GM12875 (cell line): ENCODE results near the gene SLC49A4.

Experiments
- H3K4me3 ChIP-seq: one replicate; pipeline ENCODE4 v1.5.1; 2011; ENCODE audit warnings: low read depth, low read length, control low read depth
- CTCF ChIP-seq: IDR thresholded peaks from 2 replicates; pipeline ENCODE4 v1.5.1; 2011; ENCODE audit warnings: low read depth, mild to moderate bottlenecking, control low read depth, inconsistent platforms, low read length, moderate library complexity, borderline replicate concordance; ENCODE audit not compliant: insufficient read depth

SLC49A4 gene

GRCh38 chr3:122799322-122799721, 4.5 kb downstream of the SLC49A4 start:
- TF ChIP-seq CTCF: no peak
- H3K4me3 ChIP-seq: no peak overlapping the region

GRCh38 chr3:122800031-122800430, 5.2 kb downstream of the SLC49A4 start:
- no peak for TF ChIP-seq CTCF
- H3K4me3 ChIP-seq: no peak overlapping the region

- no peak for TF ChIP-seq CTCF
- no peak overlapping the region for H3K4me3 ChIP-seq
Observed at GRCh38 chr3:122800706-122801237, 5.9 kb downstream of the SLC49A4 start.

DNA sequence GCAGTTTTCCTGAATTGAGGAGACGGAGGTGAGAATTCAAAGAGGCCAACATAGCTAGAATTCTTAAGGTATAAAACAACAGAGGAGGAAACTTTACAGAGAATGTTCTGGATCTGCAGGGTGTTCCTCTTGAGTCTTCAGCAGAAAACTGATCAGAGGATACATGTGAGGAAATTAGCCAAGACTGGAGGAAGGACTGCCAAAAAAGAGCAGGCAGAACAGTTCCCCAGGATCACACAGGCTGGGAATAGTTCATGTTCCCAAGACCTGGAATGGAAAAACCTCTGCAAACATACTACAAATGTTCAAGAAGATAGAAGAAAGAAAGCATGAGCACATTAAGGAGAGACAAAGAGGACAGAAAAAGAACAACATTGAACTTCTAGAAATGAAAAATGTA, 7.5 kb downstream of the SLC49A4 start:
- no peak overlapping the region for H3K4me3 ChIP-seq
- no peak for TF ChIP-seq CTCF

GRCh38 chr3:122803977-122804376, 9.1 kb downstream of the SLC49A4 start:
- TF ChIP-seq CTCF: no peak

GRCh38 chr3:122810734-122811133, 15.9 kb downstream of the SLC49A4 start:
- TF ChIP-seq CTCF: no peak
- no peak overlapping the region for H3K4me3 ChIP-seq

More at GRCh38 chr3:122803977-122804376, 9.1 kb downstream of the SLC49A4 start:
- no peak overlapping the region for H3K4me3 ChIP-seq

DNA sequence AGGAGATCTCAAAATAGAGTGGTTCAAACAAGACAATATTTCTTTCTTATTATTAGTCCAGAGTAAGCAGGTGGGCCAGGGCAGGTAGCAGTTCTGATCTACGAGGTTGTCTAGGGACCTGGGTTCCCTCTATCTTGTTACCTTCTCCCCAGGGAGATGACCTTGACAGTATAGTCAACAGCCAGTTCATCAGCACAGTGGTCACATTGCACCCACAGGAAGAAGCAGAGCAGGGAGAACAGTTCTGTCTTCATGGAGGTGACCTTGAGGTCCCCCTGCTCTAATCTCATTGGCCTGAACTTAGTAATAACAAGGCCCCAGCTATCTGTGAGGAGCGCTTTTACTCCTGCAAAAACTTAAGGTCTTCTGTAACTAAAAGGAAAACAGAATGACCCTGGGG, 21.7 kb downstream of the SLC49A4 start:
- TF ChIP-seq CTCF: no peak
- no peak overlapping the region for H3K4me3 ChIP-seq
